Measurements from ENCODE around the gene DOK5.
"Not testable (repeated sequence)": the region's sequence is repeated elsewhere in the genome, so short reads cannot be mapped to it uniquely, and the experiment has no call there.

DOK5 gene

GRCh38 chr20:54475334-54476168 is at the start of gene DOK5:
DOK5 (plus strand) TSS chr20:54475593; CDS start chr20:54475947, 354 bp downstream.
- no peak for DNase-seq (ENCODE audit: low spot score)

- no peak for DNase-seq (ENCODE audit: low spot score)
Observed at GRCh38 chr20:54429364-54429763, 46.0 kb upstream of the DOK5 start.

GRCh38 chr20:54431156-54431944 is 44.0 kb upstream of the DOK5 start:
- no peak for DNase-seq (ENCODE audit: low spot score)

- no peak for DNase-seq (ENCODE audit: low spot score)
Observed at GRCh38 chr20:54432966-54433365, 42.4 kb upstream of the DOK5 start.

GRCh38 chr20:54433636-54434035 is 41.8 kb upstream of the DOK5 start:
- no peak for DNase-seq (ENCODE audit: low spot score)

GRCh38 chr20:54434196-54434595 is 41.2 kb upstream of the DOK5 start:
- no peak for DNase-seq (ENCODE audit: low spot score)

GRCh38 chr20:54435015-54435414 is 40.4 kb upstream of the DOK5 start:
- no peak for DNase-seq (ENCODE audit: low spot score)

GRCh38 chr20:54436410-54436809 is 39.0 kb upstream of the DOK5 start:
- DNase-seq (ENCODE audit: low spot score) = not testable (repeated sequence)

GRCh38 chr20:54438166-54438565 is 37.2 kb upstream of the DOK5 start:
- DNase-seq (ENCODE audit: low spot score) = no peak

- DNase-seq (ENCODE audit: low spot score) = no peak
Observed at GRCh38 chr20:54450207-54450606, 25.2 kb upstream of the DOK5 start.

- no peak for DNase-seq (ENCODE audit: low spot score)
Observed at GRCh38 chr20:54451171-54451570, 24.2 kb upstream of the DOK5 start.

- no peak for DNase-seq (ENCODE audit: low spot score)
Observed at GRCh38 chr20:54452277-54452676, 23.1 kb upstream of the DOK5 start.

GRCh38 chr20:54454982-54455381 is 20.4 kb upstream of the DOK5 start:
- no peak for DNase-seq (ENCODE audit: low spot score)

GRCh38 chr20:54456423-54456822 is 19.0 kb upstream of the DOK5 start:
- DNase-seq (ENCODE audit: low spot score) = no peak

- no peak for DNase-seq (ENCODE audit: low spot score)
Observed at GRCh38 chr20:54456961-54457360, 18.4 kb upstream of the DOK5 start.

- DNase-seq (ENCODE audit: low spot score) = no peak
Observed at GRCh38 chr20:54458219-54458618, 17.2 kb upstream of the DOK5 start.

GRCh38 chr20:54459279-54459678 is 16.1 kb upstream of the DOK5 start:
- no peak for DNase-seq (ENCODE audit: low spot score)

GRCh38 chr20:54464003-54464402 is 11.4 kb upstream of the DOK5 start:
- DNase-seq (ENCODE audit: low spot score) = no peak

GRCh38 chr20:54466127-54466526 is 9.3 kb upstream of the DOK5 start:
- no peak for DNase-seq (ENCODE audit: low spot score)

- no peak for DNase-seq (ENCODE audit: low spot score)
Observed at GRCh38 chr20:54467622-54468021, 7.8 kb upstream of the DOK5 start.

GRCh38 chr20:54468082-54468481 is 7.3 kb upstream of the DOK5 start:
- DNase-seq (ENCODE audit: low spot score) = no peak

GRCh38 chr20:54469293-54469692 is 6.1 kb upstream of the DOK5 start:
- DNase-seq (ENCODE audit: low spot score) = no peak

GRCh38 chr20:54469952-54470351 is 5.4 kb upstream of the DOK5 start:
- no peak for DNase-seq (ENCODE audit: low spot score)
